Measurements from ENCODE around the gene UBE2Q1. TPM values are rescaled to one million over a fixed set of nuclear protein-coding genes. Genes with fewer than 3 reads are reported as not detected.

The UBE2Q1 gene
- total and polyA plus RNA-seq, 12 donors, result 15.7 to 102 (median 37.8) TPM

- Histone ChIP-seq H3K9me3 (replicated peaks in 1 of 3) (no peaks in the 10 kb centered on the region), H3K27ac (no peak overlapping the region), H3K4me1 (replicated peaks in 1 of 2) (peaks cover 6 to 34% of the 10 kb centered on the region in 2 donors), H3K27me3 (no peaks in the 10 kb centered on the region), H3K36me3 (replicated peaks in 1 of 2) (no peaks in the 10 kb centered on the region), H3K4me3 (no peak overlapping the region)
- intact Hi-C loops (cut with DNase I), result no loop called here
- no peak for TF ChIP-seq POLR2A (IDR thresholded peaks at IDR 0.05)
- no peak for TF ChIP-seq CTCF (IDR thresholded peaks at IDR 0.05)
- 84 to 88% (median 85%) methylated on average over 5 of the region's 5 CpGs for WGBS, 4 donors
- DNase-seq, result no peak
These were observed 54.6 kb downstream of the UBE2Q1 start for GRCh38 chr1:154503898-154504297.

GRCh38 chr1:154502744-154503115 is 55.7 kb downstream of the UBE2Q1 start:
- Histone ChIP-seq H3K27ac (peak overlapping the region in 2 of 5 donors; percentile 75 to 83), H3K36me3 (replicated peaks in 1 of 2) (no peaks in the 10 kb centered on the region), H3K27me3 (no peaks in the 10 kb centered on the region), H3K4me1 (replicated peaks in 1 of 2) (peaks cover 6 to 34% of the 10 kb centered on the region in 2 donors), H3K4me3 (peak overlapping the region in 2 of 4 donors; percentile 43 to 53), H3K9me3 (replicated peaks in 1 of 3) (no peaks in the 10 kb centered on the region)
- 14 to 16% (median 16%) methylated on average over 35 to 43 of the region's 43 CpGs; no CpG with 5 or more reads in 1 of the 4 donors for WGBS, 4 donors
- intact Hi-C loops (cut with DNase I), result no loop called here
- TF ChIP-seq POLR2A (IDR thresholded peaks at IDR 0.05) (no peak), CTCF (IDR thresholded peaks at IDR 0.05) (no peak)
- DNase-seq, result peak in 2 of 7 donors; percentile 13 to 14

GRCh38 chr1:154502066-154502743 is 56.3 kb downstream of the UBE2Q1 start, which contains the start of the genes SHE and TDRD10:
TSS of gene SHE (minus strand) at chr1:154502412. CDS start at chr1:154502026, 386 bp downstream.
TSS of gene TDRD10 (plus strand) at chr1:154502219. CDS start at chr1:154506904, 4,685 bp downstream.
- no peaks in the 10 kb centered on the region for H3K36me3 ChIP-seq (replicated peaks in 1 of 2)
- H3K9me3 ChIP-seq (replicated peaks in 1 of 3), result no peaks in the 10 kb centered on the region
- TF ChIP-seq CTCF (IDR thresholded peaks at IDR 0.05) (no peak), POLR2A (IDR thresholded peaks at IDR 0.05) (no peak)
- peak in 6 of 7 donors; percentile 20 to 57 (median 42) for DNase-seq
- H3K4me3 ChIP-seq, result peak within 1 kb of the TSS in 2 of 4 donors; percentile 43 to 53
- 1 to 3% (median 2%) methylated on average over 19 to 90 of the region's 90 CpGs for WGBS, 4 donors
- intact Hi-C loops (cut with DNase I), result no loop called here
- peaks cover 9 to 39% of the 10 kb centered on the region in 2 donors for H3K4me1 ChIP-seq (replicated peaks in 1 of 2)
- H3K27me3 ChIP-seq, result no peaks in the 10 kb centered on the region
- H3K27ac ChIP-seq, result peak within 1 kb of the TSS in 3 of 5 donors; percentile 55 to 83 (median 75)

GRCh38 chr1:154501423-154502065 is 56.9 kb downstream of the UBE2Q1 start:
- Histone ChIP-seq H3K4me3 (peak overlapping the region in 2 of 4 donors; percentile 43 to 53), H3K27me3 (no peaks in the 10 kb centered on the region), H3K27ac (peak overlapping the region in 3 of 5 donors; percentile 55 to 83 (median 75)), H3K36me3 (replicated peaks in 1 of 2) (no peaks in the 10 kb centered on the region), H3K4me1 (replicated peaks in 1 of 2) (peaks cover 16 to 45% of the 10 kb centered on the region in 2 donors), H3K9me3 (replicated peaks in 1 of 3) (no peaks in the 10 kb centered on the region)
- 2 to 26% (median 16%) methylated on average over 4 to 54 of the region's 54 CpGs for WGBS, 4 donors
- TF ChIP-seq CTCF (IDR thresholded peaks at IDR 0.05) (peak in 1 of 6 experiments; percentile 5), POLR2A (IDR thresholded peaks at IDR 0.05) (peak in 1 of 2 donors; percentile 40)
- intact Hi-C loops (cut with DNase I), result no loop called here
- peak; percentile 61 to 69 (median 63) for DNase-seq
